Measurements from ENCODE around the gene MYG1. TPM values are rescaled to one million over a fixed set of nuclear protein-coding genes. Genes with fewer than 3 reads are reported as not detected.

The MYG1 gene
- total and polyA plus RNA-seq, 2 of the 13 experiments (the other 11 are each of a cell fraction or from before 2014, with no cell fraction given): 38.6 to 58.0 TPM

- TF ChIP-seq ATF7-NPFF (CRISPR knock-in tag; IDR thresholded peaks at IDR 0.05; ENCODE audit: low read depth): peak; percentile 85
- 0 out of 2 replicates have a peak, but pooled peaks have one; percentile 20 for TF ChIP-seq RCOR2 (CRISPR knock-in tag; IDR thresholded peaks at IDR 0.05)
- 0 out of 2 replicates have a peak, but pooled peaks have one; percentile 63 for TF ChIP-seq ZNF510 (CRISPR knock-in tag; IDR thresholded peaks at IDR 0.05; ENCODE audit: low read depth)
- no peak for TF ChIP-seq CENPX (CRISPR knock-in tag; IDR thresholded peaks at IDR 0.05)
- no peak for TF ChIP-seq NR3C1 (CRISPR knock-in tag; IDR thresholded peaks at IDR 0.05)
- TF ChIP-seq, protein P1, sequence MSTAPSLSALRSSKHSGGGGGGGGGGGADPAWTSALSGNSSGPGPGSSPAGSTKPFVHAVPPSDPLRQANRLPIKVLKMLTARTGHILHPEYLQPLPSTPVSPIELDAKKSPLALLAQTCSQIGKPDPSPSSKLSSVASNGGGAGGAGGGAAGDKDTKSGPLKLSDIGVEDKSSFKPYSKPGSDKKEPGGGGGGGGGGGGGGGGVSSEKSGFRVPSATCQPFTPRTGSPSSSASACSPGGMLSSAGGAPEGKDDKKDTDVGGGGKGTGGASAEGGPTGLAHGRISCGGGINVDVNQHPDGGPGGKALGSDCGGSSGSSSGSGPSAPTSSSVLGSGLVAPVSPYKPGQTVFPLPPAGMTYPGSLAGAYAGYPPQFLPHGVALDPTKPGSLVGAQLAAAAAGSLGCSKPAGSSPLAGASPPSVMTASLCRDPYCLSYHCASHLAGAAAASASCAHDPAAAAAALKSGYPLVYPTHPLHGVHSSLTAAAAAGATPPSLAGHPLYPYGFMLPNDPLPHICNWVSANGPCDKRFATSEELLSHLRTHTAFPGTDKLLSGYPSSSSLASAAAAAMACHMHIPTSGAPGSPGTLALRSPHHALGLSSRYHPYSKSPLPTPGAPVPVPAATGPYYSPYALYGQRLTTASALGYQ (CRISPR knock-in tag; IDR thresholded peaks at IDR 0.05): no peak
- TF ChIP-seq KDM1A (CRISPR knock-in tag; IDR thresholded peaks at IDR 0.05): 0 out of 2 replicates have a peak, but pooled peaks have one; percentile 49
- TF ChIP-seq ZNF572 (CRISPR knock-in tag; IDR thresholded peaks at IDR 0.05): 0 out of 2 replicates have a peak, but pooled peaks have one; percentile 16
- no peak for TF ChIP-seq PRPF4 (IDR thresholded peaks at IDR 0.05; ENCODE audit: low read depth, low read length, poor library complexity, severe bottlenecking)
- TF ChIP-seq ISX (CRISPR knock-in tag; conservative IDR thresholded peaks at IDR 0.05): no peak
- peak; percentile 90 for TF ChIP-seq SALL1 (CRISPR knock-in tag; IDR thresholded peaks at IDR 0.05)
- 0 out of 2 replicates have a peak, but pooled peaks have one; percentile 36 for TF ChIP-seq GZF1 (CRISPR knock-in tag; IDR thresholded peaks at IDR 0.05)
- TF ChIP-seq RAD51 (IDR thresholded peaks at IDR 0.05; ENCODE audit: borderline replicate concordance): no peak
- peak; percentile 68 for TF ChIP-seq SP5 (CRISPR knock-in tag; IDR thresholded peaks at IDR 0.05; ENCODE audit: borderline replicate concordance, low read depth)
- TF ChIP-seq GLI4 (CRISPR knock-in tag; IDR thresholded peaks at IDR 0.05; ENCODE audit: borderline replicate concordance): peak; percentile 59; the same call in 1 of the 2 replicates
- peak; percentile 74 for TF ChIP-seq BRD4 (CRISPR knock-in tag; IDR thresholded peaks at IDR 0.05)
- TF ChIP-seq ZZZ3 (CRISPR knock-in tag; IDR thresholded peaks at IDR 0.05; ENCODE audit: borderline replicate concordance): no peak; the same call in 1 of the 2 replicates
- TF ChIP-seq TBL1XR1 (IDR thresholded peaks at IDR 0.05; ENCODE audit: borderline replicate concordance, low read length, partially characterized antibody): no peak
- TF ChIP-seq SIN3A (IDR thresholded peaks at IDR 0.05; ENCODE audit: borderline replicate concordance, low read depth, low read length): peak; percentile 82; the same call in 1 of the 2 replicates
- TF ChIP-seq TP53 (CRISPR knock-in tag; conservative IDR thresholded peaks at IDR 0.05): no peak; the same call in 1 of the 2 replicates
- no peak for TF ChIP-seq ZNF282 (IDR thresholded peaks at IDR 0.05; ENCODE audit: partially characterized antibody)
- no peak for TF ChIP-seq ZNF562 (CRISPR knock-in tag; IDR thresholded peaks at IDR 0.05; ENCODE audit: borderline replicate concordance)
- TF ChIP-seq ZNF20 (CRISPR knock-in tag; IDR thresholded peaks at IDR 0.05): no peak
- TF ChIP-seq ZSCAN31 (CRISPR knock-in tag; IDR thresholded peaks at IDR 0.05; ENCODE audit: low read depth): peak; percentile 56; the same call in 1 of the 2 replicates
- 0 out of 2 replicates have a peak, but pooled peaks have one; percentile 55 for TF ChIP-seq ZNF34 (CRISPR knock-in tag; IDR thresholded peaks at IDR 0.05; ENCODE audit: borderline replicate concordance)
- TF ChIP-seq ZSCAN29 (CRISPR knock-in tag; conservative IDR thresholded peaks at IDR 0.05): peak; percentile 96
- peak; percentile 91 for TF ChIP-seq TGIF2 (CRISPR knock-in tag; IDR thresholded peaks at IDR 0.05)
- TF ChIP-seq ZNF883 (CRISPR knock-in tag; IDR thresholded peaks at IDR 0.05; ENCODE audit: not compliant biosample characterization): peak; percentile 70
- peak; percentile 87 for TF ChIP-seq ZFX (CRISPR knock-in tag; IDR thresholded peaks at IDR 0.05; ENCODE audit: low read depth)
- peak; percentile 60 for TF ChIP-seq ZBTB20 (CRISPR knock-in tag; IDR thresholded peaks at IDR 0.05; ENCODE audit: borderline replicate concordance, low read depth)
- peak; percentile 85 for TF ChIP-seq CBFB (CRISPR knock-in tag; IDR thresholded peaks at IDR 0.05)
- TF ChIP-seq THAP11 (CRISPR knock-in tag; IDR thresholded peaks at IDR 0.05): peak; percentile 93
These were observed at the start of gene MYG1 (continued) for GRCh38 chr12:53299454-53300180.

All from HepG2 (cell line).